Prostate gland (tissue), 2 donors: ENCODE results near the gene TPSD1. TPM values are rescaled to one million over a fixed set of nuclear protein-coding genes. Genes with fewer than 3 reads are reported as not detected.
"Not testable (repeated sequence)": the region's sequence is repeated elsewhere in the genome, so short reads cannot be mapped to it uniquely, and the experiment has no call there.

Source experiments
- DNase-seq: peaks from one replicate; pipeline ENCODE4 v3.0.0-alpha.2; 2019; ENCODE audit warnings: low spot score
- H3K27ac ChIP-seq, 2 donors: fragments of 200-600 bp; sonication (generic); 2 replicates each; pipeline ENCODE4 v1.5.1; 2017 to 2019
- H3K27me3 ChIP-seq: fragments of 200-600 bp; sonication (generic); replicated peaks from 2 replicates; pipeline ENCODE4 v1.5.1; 2019; ENCODE audit not compliant: insufficient read depth
- H3K36me3 ChIP-seq, 2 donors: fragments of 200-600 bp; sonication (generic); 1 replicate in 1 of 2; 2 replicates in 1 of 2; pipeline versions ENCODE4 v1.5.1 to v1.8.1; 2017 to 2019
- H3K4me1 ChIP-seq: fragments of 200-600 bp; sonication (generic); replicated peaks from 2 replicates; pipeline ENCODE4 v1.5.1; 2019
- H3K4me3 ChIP-seq, 2 donors: fragments of 200-600 bp; sonication (generic); 2 replicates each; pipeline ENCODE4 v1.5.1; 2017 to 2019
- H3K9me3 ChIP-seq: fragments of 200-600 bp; sonication (generic); 2 replicates; pipeline ENCODE4 v1.5.1; 2017
- CTCF ChIP-seq, 4 experiments: fragments of 200-600 bp in 2 of 4; fragments of 450-650 bp in 2 of 4; sonication (generic) in 2 of 4; IDR thresholded peaks; 1 replicate in 3 of 4; 2 replicates in 1 of 4; pipeline ENCODE4 v1.5.1; 2016 to 2019; ENCODE audit warnings: antibody characterized with exemption in 4 of 4, mild to moderate bottlenecking in 2 of 4, moderate library complexity in 2 of 4
- POLR2A ChIP-seq: fragments of 450-650 bp; IDR thresholded peaks from one replicate; pipeline ENCODE4 v1.6.1; 2016; ENCODE audit warnings: antibody characterized with exemption, mild to moderate bottlenecking
- POLR2AphosphoS5 ChIP-seq: sonication (generic); formaldehyde crosslinking; IDR thresholded peaks from one replicate; pipeline ENCODE4 v1.6.1; 2017; ENCODE audit warnings: antibody characterized with exemption
- WGBS: methylation state at CpG from one replicate; pipeline ENCODE4 v1.1.5; 2018; 5-methylcytosine and 5-hydroxymethylcytosine counted together
- intact Hi-C: fragments of 100-400 bp; cut with DNase I; formaldehyde crosslinking; loops from one replicate; pipeline ENCODE4 v1.14.2; 2022
- total RNA-seq, 2 donors: library from RNA; depleted of rRNA; stranded (reverse); fragments of >200 nt; gene quantifications; one replicate each; pipeline ENCODE4 v1.1.0, GENCODE V29; 2016

The TPSD1 gene
- total RNA-seq, 2 donors from 2014 or later, result 0.82 to 1.9 TPM

- no peak overlapping the region for H3K4me3 ChIP-seq
- TF ChIP-seq POLR2AphosphoS5 (no peak), POLR2A (no peak), CTCF (IDR thresholded peaks at IDR 0.05) (no peak)
- H3K27me3 ChIP-seq, result no peaks in the 10 kb centered on the region
- no peaks in the 10 kb centered on the region for H3K4me1 ChIP-seq
- DNase-seq, result no peak
- no peak overlapping the region for H3K27ac ChIP-seq
- intact Hi-C loops, result no loop called here
- WGBS, result 87% methylated on average over 9 of the region's 9 CpGs
- H3K9me3 ChIP-seq, result no peaks in the 10 kb centered on the region
- H3K36me3 ChIP-seq, result no peaks in the 10 kb centered on the region
Observed at GRCh38 chr16:1237990-1238389, 17.9 kb upstream of the TPSD1 start.

- WGBS, result 63% methylated on average over 11 of the region's 23 CpGs
- H3K27ac ChIP-seq, DNase-seq, H3K36me3 ChIP-seq, H3K4me3 ChIP-seq, H3K9me3 ChIP-seq, intact Hi-C loops, H3K27me3 ChIP-seq, H3K4me1 ChIP-seq: not testable (repeated sequence)
Observed at GRCh38 chr16:1238909-1239308, 17.0 kb upstream of the TPSD1 start.

- H3K36me3 ChIP-seq, H3K9me3 ChIP-seq, H3K27ac ChIP-seq, H3K4me3 ChIP-seq, H3K27me3 ChIP-seq, H3K4me1 ChIP-seq, DNase-seq, intact Hi-C loops: not testable (repeated sequence)
- 89% methylated on average over 7 of the region's 9 CpGs for WGBS
Observed at GRCh38 chr16:1239575-1239974, 16.3 kb upstream of the TPSD1 start.

- H3K4me3 ChIP-seq, H3K27ac ChIP-seq, H3K27me3 ChIP-seq, DNase-seq, H3K36me3 ChIP-seq, H3K9me3 ChIP-seq, H3K4me1 ChIP-seq, intact Hi-C loops: not testable (repeated sequence)
- WGBS, result 51% methylated on average over 5 of the region's 12 CpGs
Observed at GRCh38 chr16:1240436-1240835, 15.4 kb upstream of the TPSD1 start, which contains the start of gene TPSAB1. Gene TPSAB1, plus strand, starts transcription at chr16:1240705. Its CDS starts 234 bp downstream, at chr16:1240939.

- intact Hi-C loops, DNase-seq, H3K4me3 ChIP-seq, H3K9me3 ChIP-seq, H3K27ac ChIP-seq, H3K36me3 ChIP-seq, H3K27me3 ChIP-seq, H3K4me1 ChIP-seq: not testable (repeated sequence)
- WGBS, result 100% methylated on average over 1 of the region's 15 CpGs
Observed at GRCh38 chr16:1241081-1241480, 14.8 kb upstream of the TPSD1 start.

GRCh38 chr16:1243363-1243762 lies 12.5 kb upstream of the TPSD1 start:
- intact Hi-C loops, H3K4me3 ChIP-seq, H3K36me3 ChIP-seq, H3K4me1 ChIP-seq, H3K27me3 ChIP-seq, DNase-seq, H3K9me3 ChIP-seq, H3K27ac ChIP-seq: not testable (repeated sequence)
- WGBS, result 70% methylated on average over 7 of the region's 11 CpGs

- H3K4me1 ChIP-seq, H3K4me3 ChIP-seq, intact Hi-C loops, DNase-seq, H3K27ac ChIP-seq, H3K27me3 ChIP-seq, H3K9me3 ChIP-seq, H3K36me3 ChIP-seq: not testable (repeated sequence)
- 74% methylated on average over 27 of the region's 32 CpGs for WGBS
Observed at GRCh38 chr16:1243907-1244850, 11.7 kb upstream of the TPSD1 start.

GRCh38 chr16:1244881-1245280 lies 11.0 kb upstream of the TPSD1 start:
- DNase-seq, result no peak
- no peaks in the 10 kb centered on the region for H3K36me3 ChIP-seq
- WGBS, result 65% methylated on average over 12 of the region's 12 CpGs
- TF ChIP-seq CTCF (IDR thresholded peaks at IDR 0.05) (no peak), POLR2A (no peak), POLR2AphosphoS5 (no peak)
- no peak overlapping the region for H3K4me3 ChIP-seq
- no peaks in the 10 kb centered on the region for H3K27me3 ChIP-seq
- H3K27ac ChIP-seq, result no peak overlapping the region
- H3K4me1 ChIP-seq, result no peaks in the 10 kb centered on the region
- intact Hi-C loops, result no loop called here
- H3K9me3 ChIP-seq, result no peaks in the 10 kb centered on the region
